GM13977 (cell line): ENCODE measurements around the gene PRRC2C.

ENCODE experiments used
- DNase-seq: peaks from one replicate; pipeline ENCODE4 v3.0.0; 2012; ENCODE audit warnings: low spot score
- in situ Hi-C: fragments of 300-500 bp; cut with MboI; formaldehyde crosslinking; loops from one replicate; pipeline ENCODE4 v1.12.0; 2022; ENCODE audit warnings: low sequenced_read_pairs, low pct_unique_long_range_greater_than_20kb, mixed read lengths, inconsistent platforms; ENCODE audit not compliant: unreplicated experiment
- TF ChIP-seq, protein P1 (sequence below): IDR thresholded peaks from 2 replicates; pipeline ENCODE4 v1.5.1; 2012; ENCODE audit warnings: mild to moderate bottlenecking, control low read depth; ENCODE audit not compliant: insufficient read depth; ENCODE audit errors: extremely low read depth, missing control alignments

Gene PRRC2C

DNA sequence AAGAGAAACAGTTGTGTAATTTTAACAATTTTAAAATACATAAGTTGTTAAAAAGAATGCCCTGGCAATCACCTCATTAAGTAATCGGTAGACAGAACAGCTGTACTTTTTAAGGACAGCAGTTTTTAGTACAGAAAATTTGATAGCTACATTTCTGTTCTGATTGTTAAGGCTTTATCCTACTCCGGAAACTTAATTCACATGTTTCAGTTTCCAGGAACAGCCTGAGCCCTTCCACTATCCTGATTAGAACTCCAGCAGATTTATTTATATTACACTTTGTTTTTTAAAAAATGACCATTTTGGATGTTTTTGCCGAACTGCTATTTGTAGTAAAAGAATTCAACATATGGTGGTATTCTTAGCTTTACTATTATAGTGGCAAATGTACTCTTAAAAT, 8.7 kb downstream of the PRRC2C start:
- DNase-seq = no peak
- in situ Hi-C loops = no loop called here

DNA sequence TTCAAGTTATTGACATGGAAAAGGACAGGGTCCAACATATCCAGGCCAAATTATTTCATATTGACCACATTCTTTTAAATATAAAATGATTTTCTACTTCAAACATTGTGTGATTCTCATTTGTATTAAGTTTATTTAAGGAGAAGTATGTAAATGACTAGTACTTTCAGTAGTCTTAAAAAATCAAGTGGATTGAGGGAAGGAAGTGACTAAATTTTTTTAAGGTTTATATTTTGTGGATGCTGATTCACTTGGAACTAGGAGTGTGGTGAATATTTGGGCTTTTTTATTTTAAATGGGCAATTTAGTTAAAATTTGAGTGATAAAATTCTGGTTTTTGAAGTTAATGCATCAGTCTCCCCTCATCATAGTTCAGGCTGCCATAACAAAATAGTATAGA, 10.1 kb downstream of the PRRC2C start:
- in situ Hi-C loops = no loop called here
- TF ChIP-seq, protein P1, sequence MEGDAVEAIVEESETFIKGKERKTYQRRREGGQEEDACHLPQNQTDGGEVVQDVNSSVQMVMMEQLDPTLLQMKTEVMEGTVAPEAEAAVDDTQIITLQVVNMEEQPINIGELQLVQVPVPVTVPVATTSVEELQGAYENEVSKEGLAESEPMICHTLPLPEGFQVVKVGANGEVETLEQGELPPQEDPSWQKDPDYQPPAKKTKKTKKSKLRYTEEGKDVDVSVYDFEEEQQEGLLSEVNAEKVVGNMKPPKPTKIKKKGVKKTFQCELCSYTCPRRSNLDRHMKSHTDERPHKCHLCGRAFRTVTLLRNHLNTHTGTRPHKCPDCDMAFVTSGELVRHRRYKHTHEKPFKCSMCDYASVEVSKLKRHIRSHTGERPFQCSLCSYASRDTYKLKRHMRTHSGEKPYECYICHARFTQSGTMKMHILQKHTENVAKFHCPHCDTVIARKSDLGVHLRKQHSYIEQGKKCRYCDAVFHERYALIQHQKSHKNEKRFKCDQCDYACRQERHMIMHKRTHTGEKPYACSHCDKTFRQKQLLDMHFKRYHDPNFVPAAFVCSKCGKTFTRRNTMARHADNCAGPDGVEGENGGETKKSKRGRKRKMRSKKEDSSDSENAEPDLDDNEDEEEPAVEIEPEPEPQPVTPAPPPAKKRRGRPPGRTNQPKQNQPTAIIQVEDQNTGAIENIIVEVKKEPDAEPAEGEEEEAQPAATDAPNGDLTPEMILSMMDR = no peak
- DNase-seq = no peak

More for the DNA sequence above, 8.7 kb downstream of the PRRC2C start:
- TF ChIP-seq, protein P1 = no peak

DNA sequence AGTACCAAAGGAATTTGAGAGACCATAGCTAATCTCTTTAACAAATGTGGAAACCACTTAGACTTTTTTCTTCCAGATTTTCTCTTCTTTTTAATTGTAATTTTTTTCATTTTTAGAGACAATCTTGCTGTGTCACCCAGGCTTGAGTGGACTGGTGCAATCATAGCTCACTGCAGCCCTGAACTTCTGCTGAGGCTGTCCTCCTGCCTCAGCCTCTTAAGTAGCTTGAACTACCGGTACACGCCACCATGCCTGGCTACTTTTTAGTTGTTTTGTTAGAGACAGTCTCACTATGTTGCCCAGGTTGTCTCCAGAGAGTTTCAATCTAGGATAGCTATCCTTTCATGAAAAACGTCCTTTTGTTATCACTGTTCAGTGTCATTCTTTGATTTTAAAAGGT, 15.0 kb downstream of the PRRC2C start:
- TF ChIP-seq, protein P1 = no peak
- in situ Hi-C loops = no loop called here
- no peak for DNase-seq

DNA sequence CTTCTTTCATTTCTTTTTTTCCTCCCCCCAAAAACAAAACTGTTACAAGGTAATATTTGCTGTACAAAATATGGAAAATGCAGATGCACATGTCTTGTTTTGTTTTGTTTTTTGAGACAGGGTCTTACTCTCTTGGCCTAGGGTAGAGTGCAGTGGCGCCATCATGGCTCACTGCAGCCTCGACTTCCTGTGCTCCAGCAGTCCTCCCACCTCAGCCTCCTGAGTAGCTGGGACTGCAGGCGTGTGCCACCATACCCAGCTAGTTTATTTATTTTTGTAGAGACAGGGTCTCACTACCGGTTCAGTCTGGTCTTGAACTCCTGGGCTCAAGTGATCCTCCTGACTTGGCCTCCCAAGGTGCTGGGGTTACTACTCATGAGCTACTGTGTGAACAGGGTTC, 15.5 kb downstream of the PRRC2C start:
- TF ChIP-seq, protein P1 = no peak
- DNase-seq = no peak
- in situ Hi-C loops = no loop called here

DNA sequence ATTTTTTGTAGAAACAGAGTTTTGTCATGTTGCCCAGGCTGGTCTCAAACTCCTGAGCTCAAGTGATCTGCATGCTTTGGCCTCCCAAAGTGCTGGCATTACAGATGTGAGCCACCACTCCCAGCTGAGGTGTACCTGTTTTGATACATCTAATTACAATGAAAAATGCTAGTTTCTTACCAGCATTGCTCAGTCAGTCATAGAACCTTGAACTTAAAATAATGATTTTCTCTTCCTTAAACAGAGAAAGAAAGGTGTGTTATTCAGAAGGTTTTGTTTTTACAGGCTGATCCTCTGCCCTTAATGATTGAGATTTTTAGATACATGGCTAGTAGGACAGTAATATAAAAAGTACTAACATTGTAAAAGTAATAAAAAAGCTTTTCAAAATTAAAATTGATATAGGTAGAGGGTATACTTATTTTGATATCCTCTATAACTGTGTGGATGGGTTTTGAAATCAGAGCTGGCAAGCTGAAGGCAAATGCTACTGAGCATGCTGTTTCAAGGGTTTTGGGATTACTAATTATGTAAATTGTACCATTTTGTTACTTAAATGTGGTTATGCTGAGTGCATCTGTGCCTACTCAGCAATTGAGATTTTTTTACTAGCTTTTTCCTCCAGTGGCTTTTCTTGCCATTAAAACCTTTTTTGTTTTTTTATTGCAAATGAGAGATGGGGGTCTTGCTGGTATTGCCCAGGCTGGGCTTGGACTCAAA, 16.1 kb downstream of the PRRC2C start:
- no peak for DNase-seq
- TF ChIP-seq, protein P1 = no peak
- in situ Hi-C loops = no loop called here

DNA sequence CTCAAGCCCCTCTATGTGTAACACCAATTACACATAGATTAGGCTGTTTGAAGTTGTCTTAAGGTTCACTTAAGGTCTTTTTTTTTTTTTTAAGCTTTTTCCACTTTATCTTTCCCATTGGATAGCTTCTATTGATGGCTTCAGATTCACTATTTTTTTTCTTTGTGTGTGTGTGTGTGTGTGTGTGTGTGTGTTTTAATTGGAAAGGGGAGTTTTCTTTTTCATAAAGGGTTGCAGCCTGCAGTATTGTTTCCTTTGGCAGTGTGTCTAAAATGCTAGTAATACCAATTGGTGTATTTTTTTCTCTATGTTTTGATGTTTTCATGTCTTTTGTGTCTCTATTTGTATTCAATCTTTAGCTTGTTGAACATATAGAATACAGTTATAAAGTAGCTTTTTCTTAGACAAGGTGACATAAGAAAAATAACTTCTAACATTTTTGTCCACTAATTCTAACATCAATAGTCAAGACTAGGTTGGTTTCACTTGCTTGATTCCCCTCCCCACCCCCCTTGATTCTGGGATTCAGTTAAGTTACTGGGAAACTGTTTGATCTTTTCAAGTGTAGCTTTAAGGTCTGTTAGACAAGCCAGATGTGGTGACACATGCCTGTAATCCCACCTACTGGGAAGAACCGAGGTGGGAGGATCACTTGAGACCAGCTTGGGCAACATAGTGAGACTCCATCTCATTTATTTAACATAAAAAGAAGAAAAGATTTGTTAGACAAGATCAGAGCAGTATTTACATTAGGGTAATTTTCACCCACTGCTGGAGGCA, 21.4 kb downstream of the PRRC2C start:
- in situ Hi-C loops = no loop called here
- TF ChIP-seq, protein P1 = no peak
- DNase-seq = no peak
